GM23338 (cell line): Measurements from ENCODE around the gene CYTH3. TPM values are rescaled to one million over a fixed set of nuclear protein-coding genes. Genes with fewer than 3 reads are reported as not detected.
"Not testable (repeated sequence)": the region's sequence is repeated elsewhere in the genome, so short reads cannot be mapped to it uniquely, and the experiment has no call there.

Source experiments
- ATAC-seq: fragments of 200-7000 bp; cut with Tn5 transposase; 3 replicates; pipeline ENCODE4 v1.9.1; 2020
- DNase-seq: peaks from one replicate; pipeline ENCODE4 v3.0.0-alpha.2; 2015; ENCODE audit warnings: low spot score
- H2AFZ ChIP-seq: fragments of 200-600 bp; sonication (generic); 2 replicates; pipeline ENCODE4 v1.8.0; 2016; ENCODE audit warnings: antibody characterized with exemption, mild to moderate bottlenecking, moderate library complexity
- H3F3A ChIP-seq: fragments of 200-600 bp; sonication (generic); replicated peaks from 2 replicates; pipeline ENCODE4 v1.8.0; 2017; ENCODE audit warnings: antibody characterized with exemption, mixed run types, low read depth
- H3K27ac ChIP-seq: fragments of 200-600 bp; sonication (generic); 2 replicates; pipeline ENCODE4 v1.6.1; 2016; ENCODE audit warnings: low read depth
- H3K27me3 ChIP-seq: fragments of 200-600 bp; sonication (generic); 2 replicates; pipeline ENCODE4 v1.8.0; 2016; ENCODE audit warnings: mild to moderate bottlenecking, mixed run types, moderate library complexity; ENCODE audit not compliant: insufficient read depth
- H3K36me3 ChIP-seq: fragments of 200-600 bp; sonication (generic); 2 replicates; pipeline ENCODE4 v1.8.0; 2016; ENCODE audit warnings: mild to moderate bottlenecking; ENCODE audit not compliant: insufficient read depth
- H3K4me1 ChIP-seq: fragments of 200-600 bp; sonication (generic); 2 replicates; pipeline ENCODE4 v1.8.0; 2016; ENCODE audit warnings: mild to moderate bottlenecking, moderate library complexity; ENCODE audit not compliant: insufficient read depth
- H3K4me2 ChIP-seq: fragments of 200-600 bp; sonication (generic); 2 replicates; pipeline ENCODE4 v1.7.1; 2017; ENCODE audit warnings: mixed run types
- H3K4me3 ChIP-seq: fragments of 200-600 bp; sonication (generic); 2 replicates; pipeline ENCODE4 v1.6.1; 2016; ENCODE audit warnings: mixed run types
- H3K79me2 ChIP-seq: fragments of 200-600 bp; sonication (generic); replicated peaks from 2 replicates; pipeline ENCODE4 v1.8.0; 2017; ENCODE audit warnings: mild to moderate bottlenecking; ENCODE audit not compliant: insufficient read depth
- H3K9me2 ChIP-seq: fragments of 200-600 bp; sonication (generic); 2 replicates; pipeline ENCODE4 v1.8.0; 2017; ENCODE audit not compliant: insufficient read depth
- H4K20me1 ChIP-seq: fragments of 200-600 bp; sonication (generic); replicated peaks from 2 replicates; pipeline ENCODE4 v1.8.0; 2017; ENCODE audit warnings: mild to moderate bottlenecking; ENCODE audit not compliant: insufficient read depth
- H3K27ac Mint-ChIP-seq: 2 replicates; pipeline ENCODE4 v1.8.0; 2020; ENCODE audit warnings: inconsistent platforms, mild to moderate bottlenecking, moderate library complexity, mixed read lengths
- H3K27me3 Mint-ChIP-seq: 3 replicates; pipeline ENCODE4 v1.8.0; 2022; ENCODE audit warnings: low read depth, mild to moderate bottlenecking, moderate library complexity, mixed read lengths, inconsistent platforms; ENCODE audit not compliant: insufficient read depth, poor library complexity
- H3K36me3 Mint-ChIP-seq: 3 replicates; pipeline ENCODE4 v1.8.0; 2021; ENCODE audit warnings: low read depth, mild to moderate bottlenecking, inconsistent platforms, moderate library complexity, mixed read lengths
- H3K4me1 Mint-ChIP-seq: 3 replicates; pipeline ENCODE4 v1.8.0; 2020; ENCODE audit warnings: mild to moderate bottlenecking, inconsistent platforms, mixed read lengths
- H3K4me3 Mint-ChIP-seq: 3 replicates; pipeline ENCODE4 v1.8.0; 2021; ENCODE audit warnings: moderate library complexity, mild to moderate bottlenecking, inconsistent platforms, mixed read lengths
- H3K9me3 Mint-ChIP-seq: 3 replicates; pipeline ENCODE4 v1.8.0; 2020; ENCODE audit warnings: moderate library complexity, mild to moderate bottlenecking, inconsistent platforms, mixed read lengths
- CREB1 ChIP-seq: fragments of 250-450 bp; sonication (Bioruptor Pico); IDR thresholded peaks from 2 replicates; pipeline ENCODE4 v1.5.0; 2020; ENCODE audit warnings: low read depth, mild to moderate bottlenecking, moderate library complexity
- ETS1 ChIP-seq: IDR thresholded peaks from 2 replicates; pipeline ENCODE4 v1.6.1; 2016; ENCODE audit warnings: antibody characterized with exemption
- EZH2 ChIP-seq: fragments of 200-600 bp; sonication (generic); IDR thresholded peaks from one replicate; pipeline ENCODE4 v1.8.0; 2017; ENCODE audit warnings: antibody characterized with exemption, mild to moderate bottlenecking, low read depth; ENCODE audit not compliant: unreplicated experiment
- EZH2phosphoT487 ChIP-seq: fragments of 200-600 bp; sonication (generic); IDR thresholded peaks from one replicate; pipeline ENCODE4 v1.8.1; 2018; ENCODE audit warnings: antibody characterized with exemption; ENCODE audit not compliant: unreplicated experiment
- JUNB ChIP-seq: IDR thresholded peaks from one replicate; pipeline ENCODE4 v1.6.1; 2016; ENCODE audit warnings: antibody characterized with exemption; ENCODE audit not compliant: unreplicated experiment
- NANOG ChIP-seq: IDR thresholded peaks from 2 replicates; pipeline ENCODE4 v1.6.1; 2016; ENCODE audit warnings: antibody characterized with exemption, borderline replicate concordance
- POLR2AphosphoS5 ChIP-seq: IDR thresholded peaks from 2 replicates; pipeline ENCODE4 v1.6.1; 2016; ENCODE audit warnings: antibody characterized with exemption, low read depth
- REST ChIP-seq: IDR thresholded peaks from one replicate; pipeline ENCODE4 v1.6.1; 2018; ENCODE audit warnings: antibody characterized with exemption; ENCODE audit not compliant: unreplicated experiment
- STAT1 ChIP-seq: IDR thresholded peaks from one replicate; pipeline ENCODE4 v1.6.1; 2016; ENCODE audit warnings: antibody characterized with exemption; ENCODE audit not compliant: unreplicated experiment
- ZNF114 ChIP-seq: fragments of 250-450 bp; sonication (Bioruptor Pico); IDR thresholded peaks from 2 replicates; pipeline ENCODE4 v1.5.0; 2020; ENCODE audit warnings: mild to moderate bottlenecking, moderate library complexity
- ZNF331 ChIP-seq: fragments of 250-450 bp; sonication (Bioruptor Pico); IDR thresholded peaks from 2 replicates; pipeline ENCODE4 v1.5.0; 2020; ENCODE audit warnings: low read depth, mild to moderate bottlenecking, moderate library complexity
- ZNF462 ChIP-seq: fragments of 250-450 bp; sonication (Bioruptor Pico); IDR thresholded peaks from 2 replicates; pipeline ENCODE4 v1.5.0; 2020; ENCODE audit warnings: mild to moderate bottlenecking, moderate library complexity
- polyA plus RNA-seq: library from polyadenylated mRNA; unstranded; fragments of >200 nt; fragmentation: Nextera tagmentation; extraction: Ambion mirVana; gene quantifications from 2 replicates; pipeline ENCODE4 v1.2.1, GENCODE V29; 2016
- total RNA-seq: library from RNA; depleted of rRNA; stranded (reverse); fragments of >200 nt; shearing (Covaris generic); gene quantifications from 2 replicates; pipeline ENCODE4 v1.2.3, GENCODE V29; 2014

CYTH3 gene
- total and polyA plus RNA-seq, 2 experiments from 2014 or later: 4.6 to 15.3 TPM

GRCh38 chr7:6301446-6301845, 29.0 kb upstream of the CYTH3 start:
- H3K27me3 ChIP-seq, H3K27ac ChIP-seq, H3K4me3 ChIP-seq, H3K79me2 ChIP-seq, H3K4me3 Mint-ChIP-seq, H4K20me1 ChIP-seq, H3F3A ChIP-seq, H3K36me3 ChIP-seq, H3K4me2 ChIP-seq, H3K9me3 Mint-ChIP-seq, H3K4me1 Mint-ChIP-seq, ATAC-seq, H3K4me1 ChIP-seq, H3K36me3 Mint-ChIP-seq, H3K9me2 ChIP-seq, H3K27me3 Mint-ChIP-seq, DNase-seq, H3K27ac Mint-ChIP-seq, H2AFZ ChIP-seq: not testable (repeated sequence)

GRCh38 chr7:6299774-6300173, 27.4 kb upstream of the CYTH3 start:
- Mint-ChIP-seq H3K27me3 (no peaks in the 10 kb centered on the region), H3K4me1 (no peaks in the 10 kb centered on the region), H3K27ac (no peak overlapping the region), H3K36me3 (0 out of 3 replicates have a peak, but pooled peaks cover 3% of the 10 kb centered on the region), H3K9me3 (no peaks in the 10 kb centered on the region), H3K4me3 (no peak overlapping the region)
- H2AFZ ChIP-seq: no peak overlapping the region
- H3K9me2 ChIP-seq: no peaks in the 10 kb centered on the region
- no peaks in the 10 kb centered on the region for H3K79me2 ChIP-seq
- no peak overlapping the region for H3K27ac ChIP-seq
- no peaks in the 10 kb centered on the region for H3K4me1 ChIP-seq
- no peak overlapping the region for H3K4me2 ChIP-seq
- ATAC-seq (no peak), DNase-seq (no peak)
- no peaks in the 10 kb centered on the region for H3K27me3 ChIP-seq
- H3K36me3 ChIP-seq: no peaks in the 10 kb centered on the region
- no peaks in the 10 kb centered on the region for H4K20me1 ChIP-seq
- H3F3A ChIP-seq: no peaks in the 10 kb centered on the region
- H3K4me3 ChIP-seq: no peak overlapping the region
- TF ChIP-seq CREB1 (no peak), ZNF462 (CRISPR knock-in tag) (no peak), REST (no peak), ZNF331 (CRISPR knock-in tag) (no peak), EZH2 (no peak), ETS1 (no peak), JUNB (no peak), STAT1 (no peak), NANOG (no peak), ZNF114 (CRISPR knock-in tag) (no peak), EZH2phosphoT487 (no peak), POLR2AphosphoS5 (no peak)
